ENCODE results near the gene ARHGAP23. TPM values are rescaled to one million over a fixed set of nuclear protein-coding genes. Genes with fewer than 3 reads are reported as not detected.

The ARHGAP23 gene
- total RNA-seq, 1 experiment from 2014 or later, result 83.5 TPM

- ChIA-PET POLR2A (interaction anchor here (0.6 kb wide), 1 partner anchor 22 kb away, joined by 3 read pairs; no protein-coding TSS in a partner anchor), CTCF (interaction anchor here (1.0 to 1.8 kb wide), 2 partner anchors 22 to 27 kb away, joined by 5 to 16 read pairs; no protein-coding TSS in a partner anchor)
- Histone ChIP-seq H3K4me1 (no peaks in the 10 kb centered on the region), H3K4me3 (ENCODE audit: low read depth, low read length) (no peak overlapping the region), H3K27me3 (replicated peaks; ENCODE audit: control insufficient read depth, insufficient read depth, low read length) (no peaks in the 10 kb centered on the region), H3K36me3 (ENCODE audit: control insufficient read depth, insufficient read depth, low read length) (no peaks in the 10 kb centered on the region), H3K9me3 (no peaks in the 10 kb centered on the region)
- intact Hi-C loops (cut with micrococcal nuclease; ENCODE audit: unreplicated experiment), result no loop called here
- TF ChIP-seq, protein P1, sequence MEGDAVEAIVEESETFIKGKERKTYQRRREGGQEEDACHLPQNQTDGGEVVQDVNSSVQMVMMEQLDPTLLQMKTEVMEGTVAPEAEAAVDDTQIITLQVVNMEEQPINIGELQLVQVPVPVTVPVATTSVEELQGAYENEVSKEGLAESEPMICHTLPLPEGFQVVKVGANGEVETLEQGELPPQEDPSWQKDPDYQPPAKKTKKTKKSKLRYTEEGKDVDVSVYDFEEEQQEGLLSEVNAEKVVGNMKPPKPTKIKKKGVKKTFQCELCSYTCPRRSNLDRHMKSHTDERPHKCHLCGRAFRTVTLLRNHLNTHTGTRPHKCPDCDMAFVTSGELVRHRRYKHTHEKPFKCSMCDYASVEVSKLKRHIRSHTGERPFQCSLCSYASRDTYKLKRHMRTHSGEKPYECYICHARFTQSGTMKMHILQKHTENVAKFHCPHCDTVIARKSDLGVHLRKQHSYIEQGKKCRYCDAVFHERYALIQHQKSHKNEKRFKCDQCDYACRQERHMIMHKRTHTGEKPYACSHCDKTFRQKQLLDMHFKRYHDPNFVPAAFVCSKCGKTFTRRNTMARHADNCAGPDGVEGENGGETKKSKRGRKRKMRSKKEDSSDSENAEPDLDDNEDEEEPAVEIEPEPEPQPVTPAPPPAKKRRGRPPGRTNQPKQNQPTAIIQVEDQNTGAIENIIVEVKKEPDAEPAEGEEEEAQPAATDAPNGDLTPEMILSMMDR (IDR thresholded peaks at IDR 0.05; ENCODE audit: insufficient read depth in 1 of 2, low read depth in 1 of 2, low read length in 1 of 2, severe bottlenecking in 1 of 2, unreplicated experiment in 1 of 2), result no peak
- Mint-ChIP-seq H3K27ac (ENCODE audit: unreplicated experiment) (no peak overlapping the region), H3K36me3 (ENCODE audit: insufficient read depth, unreplicated experiment) (peaks cover 19% of the 10 kb centered on the region), H3K27me3 (ENCODE audit: insufficient read depth, unreplicated experiment) (no peaks in the 10 kb centered on the region), H3K4me1 (ENCODE audit: low read depth, unreplicated experiment) (peaks cover 3% of the 10 kb centered on the region), H3K4me3 (ENCODE audit: unreplicated experiment) (no peak overlapping the region), H3K9me3 (ENCODE audit: unreplicated experiment) (no peaks in the 10 kb centered on the region)
- DNase-seq, result no peak
- no TSS peak for BruUV-seq (replicated peaks)
These were observed 108.4 kb downstream of the ARHGAP23 start for GRCh38 chr17:38536661-38537060.

- intact Hi-C loops (cut with micrococcal nuclease; ENCODE audit: unreplicated experiment), result no loop called here
- Mint-ChIP-seq H3K27ac (ENCODE audit: unreplicated experiment) (no peak overlapping the region), H3K4me1 (ENCODE audit: low read depth, unreplicated experiment) (no peaks in the 10 kb centered on the region), H3K9me3 (ENCODE audit: unreplicated experiment) (no peaks in the 10 kb centered on the region), H3K27me3 (ENCODE audit: insufficient read depth, unreplicated experiment) (no peaks in the 10 kb centered on the region), H3K36me3 (ENCODE audit: insufficient read depth, unreplicated experiment) (peaks cover 6% of the 10 kb centered on the region), H3K4me3 (ENCODE audit: unreplicated experiment) (no peak overlapping the region)
- H3K4me3 ChIP-seq (ENCODE audit: low read depth, low read length), result no peak overlapping the region
- H3K4me1 ChIP-seq, result no peaks in the 10 kb centered on the region
- no peaks in the 10 kb centered on the region for H3K9me3 ChIP-seq
- no TSS peak for BruUV-seq (replicated peaks)
- CTCF ChIA-PET, result no interaction called here
- H3K36me3 ChIP-seq (ENCODE audit: control insufficient read depth, insufficient read depth, low read length), result no peaks in the 10 kb centered on the region
- no peaks in the 10 kb centered on the region for H3K27me3 ChIP-seq (replicated peaks; ENCODE audit: control insufficient read depth, insufficient read depth, low read length)
- POLR2A ChIA-PET, result no interaction called here
- DNase-seq, result no peak
- TF ChIP-seq, protein P1 (IDR thresholded peaks at IDR 0.05; ENCODE audit: insufficient read depth in 1 of 2, low read depth in 1 of 2, low read length in 1 of 2, severe bottlenecking in 1 of 2, unreplicated experiment in 1 of 2), result no peak
These were observed 110.6 kb downstream of the ARHGAP23 start for GRCh38 chr17:38538906-38539305.

- H3K36me3 ChIP-seq (ENCODE audit: control insufficient read depth, insufficient read depth, low read length), result no peaks in the 10 kb centered on the region
- Mint-ChIP-seq H3K4me1 (ENCODE audit: low read depth, unreplicated experiment) (no peaks in the 10 kb centered on the region), H3K27me3 (ENCODE audit: insufficient read depth, unreplicated experiment) (no peaks in the 10 kb centered on the region), H3K4me3 (ENCODE audit: unreplicated experiment) (no peak overlapping the region), H3K36me3 (ENCODE audit: insufficient read depth, unreplicated experiment) (peaks cover 6% of the 10 kb centered on the region), H3K9me3 (ENCODE audit: unreplicated experiment) (no peaks in the 10 kb centered on the region), H3K27ac (ENCODE audit: unreplicated experiment) (no peak overlapping the region)
- no peak for DNase-seq
- TF ChIP-seq, protein P1 (IDR thresholded peaks at IDR 0.05; ENCODE audit: insufficient read depth in 1 of 2, low read depth in 1 of 2, low read length in 1 of 2, severe bottlenecking in 1 of 2, unreplicated experiment in 1 of 2), result no peak
- H3K9me3 ChIP-seq, result no peaks in the 10 kb centered on the region
- H3K4me3 ChIP-seq (ENCODE audit: low read depth, low read length), result no peak overlapping the region
- H3K27me3 ChIP-seq (replicated peaks; ENCODE audit: control insufficient read depth, insufficient read depth, low read length), result no peaks in the 10 kb centered on the region
- intact Hi-C loops (cut with micrococcal nuclease; ENCODE audit: unreplicated experiment), result no loop called here
- ChIA-PET CTCF (interaction anchor here (0.7 kb wide), 1 partner anchor 43 kb away, joined by 3 read pairs; no protein-coding TSS in a partner anchor), POLR2A (no interaction called here)
- H3K4me1 ChIP-seq, result no peaks in the 10 kb centered on the region
- BruUV-seq (replicated peaks), result no TSS peak
These were observed 111.1 kb downstream of the ARHGAP23 start for GRCh38 chr17:38539386-38539785.
